Bronchial epithelial cell (primary cell): ENCODE results near the gene ZNF134. TPM values are rescaled to one million over a fixed set of nuclear protein-coding genes. Genes with fewer than 3 reads are reported as not detected.
A peak's percentile ranks its signal among the peaks of the same experiment; 100 is the strongest.

Experiments
- DNase-seq: peaks from one replicate; pipeline ENCODE4 v3.0.0-alpha.2; 2010; ENCODE audit warnings: low read depth
- FAIRE-seq: peaks from 2 replicates; lab custom pipeline; 2011; peaks lifted over from hg19 to GRCh38; lab: Jason Lieb, UNC
- H3K27me3 ChIP-seq: 2 replicates; pipeline ENCODE4 v1.5.1; 2011; ENCODE audit warnings: low read length; ENCODE audit not compliant: control insufficient read depth, insufficient read depth
- H3K36me3 ChIP-seq: 2 replicates; pipeline ENCODE4 v1.5.1; 2011; ENCODE audit warnings: low read length; ENCODE audit not compliant: control insufficient read depth, insufficient read depth
- H3K4me3 ChIP-seq: 2 replicates; pipeline ENCODE4 v1.5.1; 2011; ENCODE audit warnings: mild to moderate bottlenecking, low read depth, low read length, control low read depth
- total RNA-seq: library from RNA; depleted of rRNA; stranded (reverse); fragments of >200 nt; gene quantifications from 2 replicates; pipeline ENCODE4 v1.2.1, GENCODE V29; 2014
- TF ChIP-seq, protein P1 (sequence below): IDR thresholded peaks from 2 replicates; pipeline ENCODE4 v1.5.1; 2011; ENCODE audit warnings: mild to moderate bottlenecking, moderate library complexity, low read length, control low read depth, inconsistent platforms; ENCODE audit not compliant: insufficient read depth, severe bottlenecking

ZNF134 gene
- total RNA-seq, 1 donor from 2014 or later: 17.1 TPM

DNA sequence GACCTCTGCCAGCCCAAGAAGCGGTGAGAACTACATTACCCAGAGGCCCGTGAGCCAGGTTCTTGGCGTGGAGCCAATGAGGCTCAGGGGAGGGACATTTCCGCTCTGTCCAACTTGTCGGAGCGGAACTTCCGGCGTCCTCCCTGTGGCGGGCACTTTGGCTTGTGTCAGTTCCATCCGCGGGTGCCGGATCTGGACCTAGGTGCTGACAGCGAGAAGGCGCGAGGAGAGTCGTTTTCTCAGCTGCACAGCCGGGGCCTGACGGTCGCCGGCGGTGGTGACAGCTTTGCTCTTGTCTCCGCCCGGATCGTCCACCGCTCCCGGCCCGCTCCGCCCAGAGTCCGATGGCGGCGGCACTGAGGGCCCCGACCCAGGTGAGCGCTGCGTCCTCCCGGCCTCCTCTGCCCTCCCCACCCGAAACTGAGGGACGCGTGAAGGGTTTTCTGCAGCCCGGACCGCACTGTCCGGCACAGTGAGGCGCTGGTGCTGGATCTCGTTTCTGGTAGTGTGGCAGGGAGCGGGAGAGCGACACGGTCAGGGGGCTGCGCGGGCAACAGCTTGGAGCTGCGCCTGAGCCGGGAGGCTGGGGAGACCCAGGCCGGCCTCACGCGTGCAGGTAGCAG, 14.2 kb upstream of the ZNF134 start, which contains the start of gene ZNF530:
Gene ZNF530, plus strand, starts transcription at position 125 of the 623 bp plus-strand sequence. CDS start 4,461 bp downstream, outside the sequence.
- FAIRE-seq: no peak

DNA sequence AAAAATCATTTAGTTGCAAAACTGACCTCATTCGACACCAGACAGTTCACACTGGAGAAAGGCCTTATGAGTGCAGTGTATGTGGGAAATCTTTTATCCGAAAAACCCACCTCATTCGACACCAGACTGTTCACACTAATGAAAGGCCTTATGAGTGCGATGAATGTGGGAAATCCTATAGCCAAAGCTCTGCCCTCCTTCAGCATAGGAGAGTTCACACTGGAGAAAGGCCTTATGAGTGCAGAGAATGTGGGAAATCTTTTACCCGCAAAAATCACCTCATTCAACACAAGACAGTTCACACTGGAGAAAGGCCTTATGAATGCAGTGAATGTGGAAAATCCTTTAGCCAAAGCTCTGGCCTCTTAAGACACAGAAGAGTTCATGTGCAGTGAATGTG, 7.1 kb upstream of the ZNF134 start:
- Histone ChIP-seq H3K27me3 (no peaks in the 10 kb centered on the region), H3K4me3 (no peak overlapping the region), H3K36me3 (peaks cover 4% of the 10 kb centered on the region)
- FAIRE-seq (peak; percentile 23), DNase-seq (no peak)
- TF ChIP-seq, protein P1, sequence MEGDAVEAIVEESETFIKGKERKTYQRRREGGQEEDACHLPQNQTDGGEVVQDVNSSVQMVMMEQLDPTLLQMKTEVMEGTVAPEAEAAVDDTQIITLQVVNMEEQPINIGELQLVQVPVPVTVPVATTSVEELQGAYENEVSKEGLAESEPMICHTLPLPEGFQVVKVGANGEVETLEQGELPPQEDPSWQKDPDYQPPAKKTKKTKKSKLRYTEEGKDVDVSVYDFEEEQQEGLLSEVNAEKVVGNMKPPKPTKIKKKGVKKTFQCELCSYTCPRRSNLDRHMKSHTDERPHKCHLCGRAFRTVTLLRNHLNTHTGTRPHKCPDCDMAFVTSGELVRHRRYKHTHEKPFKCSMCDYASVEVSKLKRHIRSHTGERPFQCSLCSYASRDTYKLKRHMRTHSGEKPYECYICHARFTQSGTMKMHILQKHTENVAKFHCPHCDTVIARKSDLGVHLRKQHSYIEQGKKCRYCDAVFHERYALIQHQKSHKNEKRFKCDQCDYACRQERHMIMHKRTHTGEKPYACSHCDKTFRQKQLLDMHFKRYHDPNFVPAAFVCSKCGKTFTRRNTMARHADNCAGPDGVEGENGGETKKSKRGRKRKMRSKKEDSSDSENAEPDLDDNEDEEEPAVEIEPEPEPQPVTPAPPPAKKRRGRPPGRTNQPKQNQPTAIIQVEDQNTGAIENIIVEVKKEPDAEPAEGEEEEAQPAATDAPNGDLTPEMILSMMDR: no peak

More for the DNA sequence above, 14.2 kb upstream of the ZNF134 start, which contains the start of gene ZNF530:
- H3K4me3 ChIP-seq: peak within 1 kb of the TSS; percentile 76
- TF ChIP-seq, protein P1: no peak
- no peaks in the 10 kb centered on the region for H3K27me3 ChIP-seq
- peak; percentile 79 for DNase-seq
- no peaks in the 10 kb centered on the region for H3K36me3 ChIP-seq

DNA sequence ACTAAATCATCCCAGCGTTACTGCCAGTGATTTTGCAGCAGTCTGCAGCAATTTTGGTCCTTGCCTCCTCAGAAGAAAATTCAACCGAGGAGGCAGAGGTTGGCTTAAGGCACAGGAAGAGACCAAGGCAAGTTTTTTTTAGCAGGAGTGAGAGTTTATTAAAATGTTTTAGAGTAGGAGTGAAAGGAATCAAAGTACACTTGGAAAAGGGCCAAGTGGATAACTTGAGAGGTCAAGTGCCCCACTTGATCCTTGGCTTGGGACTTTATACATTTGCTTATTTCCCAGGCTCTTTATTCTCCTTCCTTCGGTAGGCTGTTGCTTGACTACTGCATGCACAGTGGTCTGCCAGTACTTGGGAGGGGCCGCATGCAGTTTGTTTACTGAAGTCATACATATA, 2.9 kb upstream of the ZNF134 start:
- DNase-seq (no peak), FAIRE-seq (no peak)
- Histone ChIP-seq H3K4me3 (no peak overlapping the region), H3K27me3 (no peaks in the 10 kb centered on the region), H3K36me3 (peaks cover 6% of the 10 kb centered on the region)
- TF ChIP-seq, protein P1: no peak

DNA sequence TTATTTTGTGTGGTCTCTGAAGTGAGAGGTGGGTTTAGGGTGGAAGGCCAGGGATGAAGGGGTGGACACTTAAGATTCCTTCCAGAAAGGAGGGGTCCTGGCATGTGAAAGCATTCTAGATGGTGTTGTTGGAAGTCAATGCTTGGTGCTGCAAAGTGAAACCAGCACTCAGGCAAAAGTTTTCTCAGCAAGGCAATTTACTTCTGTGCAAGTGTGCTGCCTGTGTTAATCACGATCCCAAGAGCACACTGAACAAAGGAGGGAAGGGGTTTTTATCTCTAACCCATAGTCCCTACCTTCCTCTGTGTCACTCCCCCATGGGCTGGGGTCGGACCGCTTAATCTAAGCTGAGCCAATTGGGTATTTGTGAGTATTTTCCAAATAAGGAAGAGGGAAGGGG, 1.3 kb downstream of the ZNF134 start:
- Histone ChIP-seq H3K4me3 (no peak overlapping the region), H3K36me3 (peaks cover 30% of the 10 kb centered on the region), H3K27me3 (no peaks in the 10 kb centered on the region)
- DNase-seq (no peak), FAIRE-seq (no peak)
- TF ChIP-seq, protein P1: no peak

DNA sequence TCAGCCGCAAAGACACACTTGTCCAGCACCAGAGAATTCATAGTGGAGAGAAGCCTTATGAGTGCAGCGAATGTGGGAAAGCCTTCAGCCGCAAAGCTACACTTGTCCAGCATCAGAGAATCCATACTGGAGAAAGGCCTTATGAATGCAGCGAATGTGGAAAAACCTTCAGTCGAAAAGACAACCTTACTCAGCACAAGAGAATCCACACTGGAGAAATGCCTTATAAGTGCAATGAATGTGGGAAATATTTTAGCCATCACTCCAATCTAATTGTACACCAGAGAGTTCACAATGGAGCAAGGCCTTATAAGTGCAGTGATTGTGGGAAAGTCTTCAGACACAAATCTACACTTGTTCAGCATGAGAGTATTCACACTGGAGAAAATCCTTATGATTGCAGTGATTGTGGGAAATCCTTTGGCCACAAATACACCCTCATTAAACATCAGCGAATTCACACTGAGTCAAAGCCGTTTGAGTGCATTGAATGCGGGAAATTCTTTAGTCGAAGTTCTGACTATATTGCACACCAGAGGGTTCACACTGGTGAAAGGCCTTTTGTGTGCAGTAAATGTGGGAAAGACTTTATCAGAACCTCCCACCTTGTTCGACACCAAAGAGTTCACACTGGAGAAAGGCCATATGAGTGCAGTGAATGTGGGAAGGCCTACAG, 6.8 kb downstream of the ZNF134 start:
- H3K36me3 ChIP-seq: peaks cover 47% of the 10 kb centered on the region

More for the DNA sequence above, 6.8 kb downstream of the ZNF134 start:
- FAIRE-seq (no peak), DNase-seq (no peak)
- Histone ChIP-seq H3K4me3 (no peak overlapping the region), H3K27me3 (no peaks in the 10 kb centered on the region)
- TF ChIP-seq, protein P1: no peak
